NAMALWA (cell line): Measurements from ENCODE around the gene CYP4Z1.
"Not testable (repeated sequence)": the region's sequence is repeated elsewhere in the genome, so short reads cannot be mapped to it uniquely, and the experiment has no call there.

ENCODE experiments used
- DNase-seq: peaks from one replicate; pipeline ENCODE4 v3.0.0-alpha.2; 2015; ENCODE audit warnings: low spot score

Gene CYP4Z1

GRCh38 chr1:47128854-47129253 lies 61.8 kb downstream of the CYP4Z1 start:
- DNase-seq = not testable (repeated sequence)

GRCh38 chr1:47129489-47130230 lies 62.6 kb downstream of the CYP4Z1 start:
- not testable (repeated sequence) for DNase-seq

- not testable (repeated sequence) for DNase-seq
Measured at GRCh38 chr1:47132665-47133064, 65.6 kb downstream of the CYP4Z1 start.

- no peak for DNase-seq
Measured at GRCh38 chr1:47137198-47137597, 70.2 kb downstream of the CYP4Z1 start, which contains the start of gene CYP4A22. Gene CYP4A22, plus strand, starts transcription at chr1:47137441. Its CDS starts 45 bp downstream, at chr1:47137486.

- DNase-seq = no peak
Measured at GRCh38 chr1:47137925-47138615, 71.0 kb downstream of the CYP4Z1 start.

- DNase-seq = not testable (repeated sequence)
Measured at GRCh38 chr1:47140358-47140757, 73.3 kb downstream of the CYP4Z1 start.

- not testable (repeated sequence) for DNase-seq
Measured at GRCh38 chr1:47143654-47144053, 76.6 kb downstream of the CYP4Z1 start.

- DNase-seq = not testable (repeated sequence)
Measured at GRCh38 chr1:47146495-47146894, 79.5 kb downstream of the CYP4Z1 start.

- no peak for DNase-seq
Measured at GRCh38 chr1:47147047-47147785, 80.2 kb downstream of the CYP4Z1 start.

GRCh38 chr1:47149162-47149561 lies 82.1 kb downstream of the CYP4Z1 start:
- DNase-seq = not testable (repeated sequence)

GRCh38 chr1:47156457-47156856 lies 89.4 kb downstream of the CYP4Z1 start:
- not testable (repeated sequence) for DNase-seq

GRCh38 chr1:47157957-47158356 lies 90.9 kb downstream of the CYP4Z1 start:
- not testable (repeated sequence) for DNase-seq

- DNase-seq = no peak
Measured at GRCh38 chr1:47160716-47161115, 93.7 kb downstream of the CYP4Z1 start.

- DNase-seq = no peak
Measured at GRCh38 chr1:47161298-47162040, 94.4 kb downstream of the CYP4Z1 start.

GRCh38 chr1:47164552-47164951 lies 97.5 kb downstream of the CYP4Z1 start:
- no peak for DNase-seq
